HG02678 (cell line): Measurements from ENCODE around the gene HCK.

Source experiments
- ATAC-seq: cut with Tn5 transposase; IDR thresholded peaks from one replicate; pipeline ENCODE4 v1.9.1; 2021; ENCODE audit warnings: mild to moderate bottlenecking, moderate library complexity; ENCODE audit not compliant: unreplicated experiment

HCK gene

GRCh38 chr20:32052090-32052777 is at the start of gene HCK:
Gene HCK, plus strand, starts transcription at chr20:32052242.
- no peak for ATAC-seq

- ATAC-seq: no peak
These were observed 48.7 kb upstream of the HCK start for GRCh38 chr20:32003325-32003724.

DNA sequence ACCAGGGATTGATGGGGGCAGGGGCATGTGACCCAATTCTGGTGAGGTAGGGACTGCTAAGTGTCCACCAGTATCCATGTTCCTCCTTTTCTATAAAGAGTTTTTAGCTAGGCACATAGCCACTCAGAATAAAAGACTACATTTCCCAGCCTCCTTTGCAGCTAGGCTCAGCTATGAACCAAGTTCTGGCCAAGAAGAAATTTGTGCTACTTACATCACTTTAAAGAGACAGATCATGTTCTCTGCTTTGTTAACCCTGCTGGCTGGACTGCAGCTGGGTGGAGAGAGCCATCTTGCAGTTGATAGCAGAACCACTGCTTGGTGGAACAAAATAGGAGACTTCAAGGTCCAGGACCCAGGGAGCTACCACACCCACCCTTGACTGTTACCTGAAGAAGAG is 47.1 kb upstream of the HCK start:
- no peak for ATAC-seq

GRCh38 chr20:32006053-32006452 is 46.0 kb upstream of the HCK start:
- ATAC-seq: no peak

DNA sequence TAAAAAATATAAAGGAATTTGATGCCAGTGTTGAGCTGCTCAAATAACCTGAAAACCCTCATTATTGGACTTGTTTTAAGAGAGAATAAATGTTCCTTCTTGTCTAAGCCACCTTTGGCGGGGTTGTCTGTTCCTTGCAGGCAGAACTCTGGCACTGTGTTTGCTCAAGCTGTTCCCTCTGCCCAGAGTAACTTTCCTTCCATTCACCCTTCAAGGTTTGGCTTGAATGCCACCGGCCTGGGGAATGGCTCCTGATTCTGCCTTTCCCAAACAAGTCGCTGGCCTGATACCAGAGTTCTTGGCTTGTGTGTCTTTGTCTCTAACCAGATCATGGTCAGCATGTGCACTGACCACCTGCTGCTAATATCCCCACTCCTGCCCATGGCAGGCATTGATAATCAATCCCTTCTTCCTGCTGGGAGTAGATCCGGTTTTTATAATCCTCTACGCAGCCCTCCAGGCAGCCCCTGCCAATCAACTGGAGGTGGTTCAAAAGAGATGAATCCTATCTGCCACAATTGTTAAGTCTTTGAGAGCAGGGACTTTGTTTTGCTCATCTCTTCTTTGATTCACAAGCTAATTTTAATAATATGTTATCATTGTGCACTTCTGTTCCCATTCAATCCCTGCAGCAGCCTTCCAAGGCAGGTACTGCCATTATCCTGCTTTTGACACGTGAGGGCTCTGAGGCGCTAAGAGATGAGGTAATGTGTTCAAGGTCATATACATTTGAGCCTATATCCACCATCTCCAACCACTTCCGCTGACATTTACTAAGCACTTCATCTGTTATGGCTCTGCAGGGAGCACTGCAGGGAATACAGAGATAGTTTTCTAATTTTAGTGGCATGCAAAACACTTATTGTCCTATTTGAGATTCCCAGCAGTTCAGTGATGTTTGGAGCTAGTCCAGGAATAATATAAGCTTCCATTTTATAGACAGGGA is 44.9 kb upstream of the HCK start:
- no peak for ATAC-seq

DNA sequence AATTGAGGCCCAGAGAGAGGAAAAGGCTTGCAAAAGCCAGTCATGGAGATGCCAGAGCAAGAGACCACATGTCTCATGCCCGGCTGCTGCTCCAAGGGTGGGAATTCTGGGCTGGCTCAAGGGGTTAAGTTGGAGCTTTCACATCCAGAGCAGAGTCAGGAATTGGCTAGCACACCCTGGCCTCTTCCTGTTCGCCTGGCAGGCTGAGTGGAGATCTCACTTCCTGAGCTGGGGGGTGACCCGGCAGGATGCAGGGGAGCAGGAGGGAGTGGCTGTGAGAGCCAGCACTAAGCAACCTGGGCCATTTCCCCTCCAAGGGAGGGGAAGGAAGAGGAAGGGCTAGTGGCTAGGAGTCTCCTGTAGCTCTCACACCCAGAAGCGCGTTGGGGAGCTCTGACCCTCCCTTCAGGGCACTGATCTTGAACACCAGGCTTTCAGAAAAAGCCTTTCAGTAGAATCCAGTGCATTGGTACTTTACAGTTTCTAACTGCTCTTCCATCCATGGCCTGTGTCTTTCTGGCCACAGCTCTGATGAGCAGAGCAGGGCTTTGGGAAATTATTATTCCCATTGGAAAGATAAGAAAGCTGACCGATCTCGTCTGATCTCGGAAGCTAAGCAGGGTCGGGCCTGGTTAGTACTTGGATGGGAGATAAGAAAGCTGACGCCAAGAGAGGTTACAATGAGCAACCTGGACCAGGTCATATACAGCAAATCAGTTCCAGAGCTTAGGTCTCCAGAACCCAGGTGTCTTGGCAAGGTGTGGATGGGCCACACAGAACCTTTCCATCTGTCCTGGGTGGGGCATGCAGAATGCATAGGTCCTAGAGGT is 44.0 kb upstream of the HCK start:
- ATAC-seq: no peak

GRCh38 chr20:32009564-32009963 is 42.5 kb upstream of the HCK start:
- ATAC-seq: no peak

DNA sequence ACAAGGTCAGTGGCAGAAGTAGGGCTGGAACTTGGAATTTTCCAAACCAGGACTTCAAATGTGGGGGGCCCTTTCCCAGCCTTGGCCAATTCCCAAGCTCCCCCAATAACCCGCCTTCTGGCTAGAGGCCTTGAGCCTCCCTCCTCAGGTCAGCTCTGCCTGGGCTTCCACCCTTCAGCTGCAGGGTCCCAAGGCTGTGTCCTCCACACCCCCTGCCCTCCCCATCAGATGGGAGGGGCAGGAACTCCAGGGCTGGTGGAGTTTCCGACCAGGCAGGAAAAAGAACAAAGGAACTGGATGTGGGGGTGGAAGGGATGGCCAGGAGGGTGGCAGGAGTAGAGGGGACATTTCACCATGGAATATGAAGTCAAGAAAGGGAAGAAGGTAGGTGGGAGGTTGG is 41.9 kb upstream of the HCK start, which contains the start of gene CCM2L:
Gene CCM2L, plus strand, starts transcription at position 338 of the 400 bp plus-strand sequence. Its CDS starts 17 bp downstream, at position 355.
- ATAC-seq: no peak

GRCh38 chr20:32010666-32011065 is 41.4 kb upstream of the HCK start:
- ATAC-seq: no peak

DNA sequence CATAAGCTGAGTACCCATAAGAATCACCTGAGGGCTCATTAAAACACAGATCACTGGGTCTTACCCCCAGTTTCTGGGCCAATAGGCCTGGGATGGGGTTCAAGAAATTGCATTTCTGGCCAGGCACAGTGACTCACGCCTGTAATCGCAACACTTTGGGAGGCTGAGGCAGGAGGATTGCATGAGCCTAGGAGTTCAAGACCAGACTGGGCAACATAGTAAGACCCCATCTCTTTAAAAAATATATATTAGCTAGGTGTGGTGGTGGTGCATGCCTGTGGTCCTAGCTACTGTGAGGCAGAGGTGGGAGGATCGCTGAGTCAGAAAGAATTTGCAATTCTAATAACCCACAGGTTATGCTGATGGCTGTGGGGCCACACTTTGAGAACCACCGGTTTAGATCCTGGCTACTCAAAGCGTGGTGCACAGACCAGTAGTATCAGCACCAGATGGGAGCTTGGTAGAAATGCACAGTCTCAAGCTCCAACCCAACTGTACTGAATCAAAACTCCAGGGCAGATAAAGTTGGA is 39.8 kb upstream of the HCK start:
- ATAC-seq: no peak

- ATAC-seq: no peak
These were observed 38.7 kb upstream of the HCK start for GRCh38 chr20:32013326-32013725.

DNA sequence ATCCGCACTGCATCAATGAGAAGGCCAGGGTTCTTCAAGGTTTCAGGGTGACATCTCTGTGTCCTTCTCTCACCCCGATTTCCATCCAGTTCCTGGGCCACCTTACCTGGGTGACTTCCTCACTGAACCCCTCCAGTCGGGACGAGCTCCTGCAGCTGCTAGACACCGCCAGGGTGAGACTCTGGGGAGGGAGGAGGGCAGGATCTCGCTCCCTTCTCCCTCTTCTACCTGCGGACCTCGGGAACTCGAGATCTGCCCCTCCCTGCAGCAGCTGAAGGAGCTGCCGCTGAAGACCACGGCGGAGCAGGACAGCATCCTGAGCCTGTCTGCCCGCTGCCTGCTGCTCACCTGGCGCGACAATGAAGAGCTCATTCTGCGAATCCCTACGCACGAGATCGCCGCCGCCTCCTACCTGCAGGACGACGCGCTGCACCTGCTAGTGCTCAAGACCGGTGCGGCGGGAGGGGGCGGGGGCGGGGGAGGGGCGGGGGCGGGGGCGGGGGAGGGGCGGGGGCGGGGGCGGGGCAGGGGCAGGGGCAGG is 34.3 kb upstream of the HCK start:
- no peak for ATAC-seq

GRCh38 chr20:32018269-32019155 is 33.5 kb upstream of the HCK start:
- no peak for ATAC-seq

GRCh38 chr20:32019156-32019510 is 32.9 kb upstream of the HCK start:
- ATAC-seq: no peak

- no peak for ATAC-seq
These were observed 32.2 kb upstream of the HCK start for GRCh38 chr20:32019563-32020463.

DNA sequence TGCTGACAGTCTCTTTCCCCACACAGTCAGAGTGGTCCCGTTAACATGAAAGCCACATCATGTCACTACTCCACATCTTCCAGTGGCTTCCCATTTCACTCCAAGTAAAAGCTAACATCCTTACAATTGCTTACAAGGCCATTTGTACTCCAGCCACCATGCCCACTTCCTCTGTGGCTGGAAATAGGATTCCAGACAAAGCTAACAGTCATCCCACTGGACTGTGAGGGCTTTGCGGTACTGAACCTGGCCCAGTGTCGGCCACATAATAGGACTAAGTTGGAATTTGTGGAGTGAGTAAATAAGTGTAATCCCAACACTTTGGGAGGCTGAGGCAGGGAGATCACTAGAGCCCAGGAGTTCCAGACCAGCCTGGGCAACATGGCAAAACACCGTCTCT is 31.0 kb upstream of the HCK start:
- no peak for ATAC-seq

DNA sequence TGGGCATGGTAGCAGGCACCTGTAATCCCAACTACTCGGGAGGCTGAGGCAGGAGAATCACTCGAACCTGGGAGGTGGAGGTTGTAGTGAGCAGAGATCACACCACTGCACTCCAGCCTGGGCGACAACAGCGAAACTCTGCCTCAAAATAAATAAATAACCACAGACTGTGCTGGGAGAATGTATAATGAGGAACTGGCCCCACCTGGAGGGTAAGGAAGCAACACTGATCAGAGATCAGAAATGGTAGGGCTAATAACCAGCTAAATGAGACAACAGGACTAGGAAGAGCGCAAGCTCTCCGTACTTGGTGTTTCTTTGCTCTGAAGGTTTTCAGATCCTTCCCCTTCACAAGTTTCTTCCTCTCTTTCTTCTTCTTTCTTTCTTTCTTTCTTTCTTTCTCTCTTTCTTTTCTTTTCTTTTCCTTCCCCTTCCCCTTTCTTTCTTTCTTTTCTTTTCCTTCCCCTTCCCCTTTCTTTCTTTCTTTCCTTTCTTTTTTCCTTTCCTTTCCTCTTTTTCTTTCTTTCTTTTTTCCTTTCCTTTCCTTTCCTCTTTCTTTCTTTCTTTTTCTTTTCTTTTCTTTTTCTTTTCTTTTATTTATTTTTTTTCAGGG is 27.3 kb upstream of the HCK start:
- no peak for ATAC-seq

DNA sequence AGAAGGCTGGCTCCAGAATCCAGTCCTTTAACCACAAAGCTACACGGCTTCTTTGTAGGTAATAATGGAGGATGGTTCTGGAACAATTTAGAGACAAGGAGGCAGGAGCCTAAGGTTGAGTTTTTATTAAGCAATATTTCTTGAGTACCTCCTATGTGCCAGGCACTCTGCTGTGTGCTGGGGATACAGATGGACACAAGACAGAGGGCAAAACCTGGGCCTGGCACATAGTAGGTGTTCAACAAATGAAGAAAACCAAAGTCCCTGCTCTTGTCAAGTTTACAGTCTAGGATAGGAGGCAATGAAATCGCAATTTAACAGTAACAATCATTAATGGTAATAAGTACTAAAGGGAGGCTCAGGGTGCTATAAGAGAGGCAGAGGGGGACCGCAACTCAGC is 24.4 kb upstream of the HCK start:
- ATAC-seq: no peak
